Spleen (tissue), 7 donors: Measurements from ENCODE around the gene TMEM182.

ENCODE experiments used
- CTCF ChIP-seq, 11 experiments: fragments of 200-600 bp in 7 of 11; fragments of 450-650 bp in 4 of 11; sonication (generic) in 4 of 11; IDR thresholded peaks in 8 of 11; conservative IDR thresholded peaks in 3 of 11; 1 replicate in 7 of 11; 2 replicates in 4 of 11; pipeline versions ENCODE4 v1.4.0 to v1.8.0; 2016 to 2021; ENCODE audit warnings: antibody characterized with exemption in 11 of 11, inconsistent platforms in 4 of 11, mild to moderate bottlenecking in 1 of 11
- POLR2A ChIP-seq, 3 donors: fragments of 450-650 bp; IDR thresholded peaks; one replicate each; pipeline ENCODE4 v1.5.1; 2017; ENCODE audit warnings: antibody characterized with exemption in 3 of 3, mild to moderate bottlenecking in 1 of 3
- donor health status: DM: no; HTN: no; CAD: no; lungs with moderate emphysema.
- donor health status: DM: no; HTN: no; CAD: no.
- donor health status: DM: no; HTN: no; CAD: no.

GRCh38 chr2:102797486-102797885 is 35.7 kb downstream of the TMEM182 start:
- TF ChIP-seq CTCF (IDR thresholded peaks at IDR 0.05 in 8 of 11, conservative IDR thresholded peaks at IDR 0.05 in 3 of 11) = no peak
- no peak for TF ChIP-seq POLR2A (IDR thresholded peaks at IDR 0.05)
